Measurements from ENCODE around the gene PAX6.

The PAX6 gene

DNA sequence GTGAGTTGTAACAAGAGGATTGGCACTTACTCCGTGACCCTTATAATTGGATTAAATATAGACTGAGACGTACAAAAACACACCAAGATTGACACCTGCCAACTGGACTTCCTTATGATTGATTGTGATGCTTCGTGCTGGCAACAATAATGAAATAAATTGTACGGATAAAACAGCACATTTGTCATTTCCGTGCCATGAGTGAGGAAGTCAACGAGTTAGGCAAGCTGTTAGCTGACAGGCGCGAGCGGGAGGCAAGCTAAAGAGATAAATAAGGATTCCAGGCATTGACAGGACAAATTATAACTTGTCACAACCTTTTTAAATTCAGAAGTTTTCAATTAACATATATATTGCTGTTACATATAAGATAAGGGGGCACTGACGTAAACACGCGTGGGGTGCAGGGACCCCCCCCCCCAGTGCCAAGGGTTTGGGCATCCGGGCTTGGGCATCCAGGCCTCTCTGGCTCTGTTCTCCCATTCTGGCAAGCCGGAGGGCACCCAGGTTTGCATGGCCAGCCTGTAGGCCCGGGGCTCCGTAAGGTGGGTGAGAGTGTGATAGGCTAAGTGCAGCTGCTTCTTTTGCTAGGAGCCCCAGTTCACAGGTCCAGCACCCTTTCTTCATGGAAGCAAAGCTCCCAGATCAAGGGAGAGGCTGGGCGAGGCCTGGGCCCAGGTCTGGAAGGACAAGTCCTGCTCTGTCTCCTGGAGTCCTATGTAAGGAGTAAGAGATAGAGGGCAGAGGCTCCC, 11.2 kb upstream of the PAX6 start:
- no peak for DNase-seq (ENCODE audit: low read depth, low spot score)

DNA sequence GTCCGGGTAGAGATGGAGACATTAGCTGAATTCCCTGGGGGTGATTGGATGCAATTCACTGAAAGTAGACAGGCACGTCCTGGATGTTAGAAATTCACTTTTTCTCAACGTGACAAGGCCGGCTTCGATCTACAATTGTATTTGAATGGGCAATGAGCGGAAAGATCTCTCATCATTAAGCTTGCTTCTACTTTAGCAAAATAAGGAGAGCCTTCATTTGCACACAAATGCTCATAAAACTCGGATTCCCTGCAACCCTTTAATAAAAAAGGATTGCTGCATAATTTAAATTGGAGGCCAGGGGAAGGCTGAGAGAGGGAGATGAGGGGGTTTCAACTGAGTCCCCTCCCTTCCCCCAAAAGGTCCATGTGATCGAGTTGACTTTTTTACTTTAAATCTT, 10.6 kb upstream of the PAX6 start:
- DNase-seq (ENCODE audit: low read depth, low spot score), result no peak

DNA sequence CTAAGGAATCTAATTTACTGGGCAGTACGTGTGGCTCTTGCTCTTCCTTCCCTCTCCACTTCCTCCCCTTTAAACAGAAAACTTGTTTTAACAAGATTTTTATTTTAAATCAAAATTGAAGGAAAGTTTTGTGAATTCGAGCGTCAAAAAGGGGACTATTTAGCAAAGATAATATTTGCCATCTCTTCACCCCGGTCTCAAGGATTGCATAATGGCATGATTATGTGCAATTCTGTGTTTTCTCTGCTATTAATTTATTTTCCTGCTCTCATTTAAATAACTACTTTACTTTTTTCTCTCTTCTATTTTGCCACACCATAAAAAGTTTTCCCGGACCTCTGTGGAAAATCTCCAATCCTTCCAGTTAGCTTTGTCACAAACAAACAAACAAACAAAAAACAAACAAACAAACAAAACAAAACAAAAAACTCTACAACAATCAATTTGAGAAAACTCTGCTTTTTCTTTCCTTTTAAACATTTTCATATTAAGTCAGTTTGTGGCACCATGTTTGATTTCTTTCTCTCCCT, 10.2 kb upstream of the PAX6 start:
- DNase-seq (ENCODE audit: low read depth, low spot score), result no peak

DNA sequence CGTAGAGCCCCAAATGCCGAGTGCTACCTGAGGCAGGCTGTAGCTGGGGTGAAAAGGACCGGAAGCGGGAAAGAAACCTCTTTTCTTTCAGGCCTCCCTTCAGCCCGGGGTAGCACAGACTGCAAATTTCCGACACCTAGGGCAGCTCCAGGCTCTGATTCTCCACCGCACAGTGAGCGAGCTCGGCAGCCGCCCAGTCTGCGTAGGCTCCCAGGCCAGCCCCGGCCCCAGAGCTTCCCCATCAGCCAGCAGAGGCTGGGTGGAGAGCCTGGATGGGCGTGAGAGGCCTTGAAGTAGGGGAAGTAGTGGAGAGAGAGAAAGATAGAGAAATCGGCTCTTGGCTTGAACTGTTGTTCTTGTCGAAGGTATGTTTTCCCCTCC, 9.3 kb upstream of the PAX6 start:
- no peak for DNase-seq (ENCODE audit: low read depth, low spot score)

DNA sequence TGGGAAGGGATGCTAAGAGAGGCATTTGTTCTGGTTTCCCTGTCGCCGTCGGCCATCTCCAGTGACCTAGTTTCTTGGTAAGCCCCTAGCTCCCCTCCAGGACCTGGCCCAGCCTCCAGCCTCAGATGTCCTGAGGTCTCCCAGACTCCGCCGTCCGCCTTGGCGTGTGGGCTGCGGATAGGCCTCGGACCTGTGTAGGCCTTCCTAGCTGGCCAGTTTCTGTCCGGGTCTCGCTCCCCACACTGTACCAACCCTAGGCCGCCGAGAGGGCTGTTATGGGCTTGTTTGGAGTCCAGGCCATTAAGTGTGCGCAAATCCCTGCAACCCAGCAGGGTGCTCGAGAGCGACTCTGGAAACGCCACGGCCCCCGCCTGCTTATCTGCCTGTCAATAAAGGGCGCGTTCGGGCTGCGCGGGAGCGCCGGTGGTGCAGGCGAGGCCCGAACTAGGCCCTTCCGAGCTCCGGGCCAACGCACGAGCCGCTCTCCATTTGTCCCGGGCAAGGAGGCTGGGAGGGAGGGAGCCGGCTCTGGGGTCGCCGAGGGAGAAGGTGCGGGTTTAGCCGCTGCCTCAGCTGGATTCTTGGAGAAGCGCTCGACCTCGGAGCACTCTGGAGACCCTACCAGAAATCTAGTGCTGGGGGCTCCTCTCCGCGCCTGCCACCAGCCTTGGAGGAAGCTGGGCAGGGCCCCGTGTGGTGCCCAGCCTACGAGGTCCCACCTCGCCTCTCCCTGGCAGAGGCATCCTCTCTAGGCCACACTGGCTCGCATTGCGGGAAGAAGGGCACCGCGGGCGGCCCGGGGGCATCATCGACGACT, 8.7 kb upstream of the PAX6 start:
- DNase-seq (ENCODE audit: low read depth, low spot score), result no peak

DNA sequence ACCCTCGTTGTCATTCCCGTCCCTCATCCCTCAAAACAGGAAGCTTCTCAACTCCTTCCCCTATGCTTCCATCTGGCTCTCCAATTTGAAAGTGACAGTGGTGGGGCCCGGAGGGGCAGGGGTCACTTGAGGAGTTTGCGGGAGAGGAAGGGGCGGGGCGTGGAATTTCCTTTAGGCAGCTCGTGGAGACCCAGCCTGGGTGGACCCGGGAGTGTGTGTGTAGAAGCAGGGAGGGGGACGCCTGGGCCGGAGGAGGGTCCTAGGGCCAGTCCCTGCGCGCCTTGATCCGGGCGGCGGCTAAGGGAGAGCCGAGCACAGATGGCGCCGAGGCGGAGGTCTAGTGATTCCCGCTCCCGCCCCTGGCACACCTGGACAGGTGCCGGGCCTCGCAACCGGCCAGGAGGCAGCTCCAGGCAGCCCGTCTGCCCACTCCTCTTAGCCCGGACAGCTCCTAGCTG, 7.8 kb upstream of the PAX6 start:
- DNase-seq (ENCODE audit: low read depth, low spot score), result no peak

DNA sequence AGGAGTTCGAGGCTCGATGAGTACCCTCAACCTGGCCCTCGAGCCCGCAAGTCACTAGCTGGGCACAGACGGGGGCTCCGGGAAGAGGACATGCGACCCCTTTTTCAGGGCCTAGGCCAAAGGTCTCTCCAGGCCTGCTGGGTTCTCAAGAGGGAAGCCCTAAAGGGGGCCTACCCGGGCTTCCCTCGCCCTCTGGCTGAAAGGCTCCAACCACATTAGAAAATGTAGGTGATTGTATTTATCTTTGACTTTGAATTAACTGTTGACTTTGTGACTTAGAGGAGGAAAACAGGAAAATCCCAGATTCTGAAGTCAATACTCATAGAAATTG, 7.3 kb upstream of the PAX6 start:
- DNase-seq (ENCODE audit: low read depth, low spot score), result no peak

DNA sequence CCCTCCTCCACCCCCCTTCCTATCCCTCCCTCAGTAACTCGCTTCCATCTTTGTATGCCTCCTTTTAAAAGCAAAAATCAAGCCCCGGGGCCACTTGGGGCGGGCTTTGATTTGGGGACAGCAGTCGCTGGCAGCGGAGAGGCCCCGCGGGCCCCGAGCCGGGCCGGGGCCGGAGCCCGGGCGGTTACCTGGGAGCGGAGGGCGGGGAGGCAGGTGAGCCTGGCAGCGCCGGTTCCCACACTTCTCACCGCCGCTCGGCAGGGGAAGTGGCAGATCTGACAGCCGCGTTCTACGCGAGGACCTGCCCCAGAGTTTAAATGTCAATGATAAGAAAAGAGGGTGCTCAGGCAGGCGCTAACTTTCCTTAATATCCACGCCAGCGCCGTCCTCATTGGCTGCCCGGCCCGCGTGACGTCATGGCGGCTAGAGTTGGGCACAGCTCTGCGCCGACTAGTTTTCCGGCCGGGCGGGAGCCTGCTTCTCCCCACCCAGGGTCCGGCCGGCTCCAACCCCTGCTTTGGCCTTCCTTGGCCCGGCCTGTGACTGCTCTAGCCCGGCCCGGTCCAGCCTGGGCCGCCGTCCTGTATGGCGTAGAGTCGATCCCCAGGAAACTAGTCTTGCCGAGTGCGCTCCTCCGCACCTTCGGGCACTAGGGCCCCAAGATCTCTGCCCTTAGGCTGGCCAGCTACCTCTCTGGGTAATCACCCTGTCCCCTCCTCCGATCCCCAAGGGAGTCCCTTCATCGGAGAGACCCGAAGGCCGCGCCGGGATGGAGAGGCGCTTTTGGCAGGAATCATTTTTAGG, 6.7 kb upstream of the PAX6 start:
- DNase-seq (ENCODE audit: low read depth, low spot score), result no peak

DNA sequence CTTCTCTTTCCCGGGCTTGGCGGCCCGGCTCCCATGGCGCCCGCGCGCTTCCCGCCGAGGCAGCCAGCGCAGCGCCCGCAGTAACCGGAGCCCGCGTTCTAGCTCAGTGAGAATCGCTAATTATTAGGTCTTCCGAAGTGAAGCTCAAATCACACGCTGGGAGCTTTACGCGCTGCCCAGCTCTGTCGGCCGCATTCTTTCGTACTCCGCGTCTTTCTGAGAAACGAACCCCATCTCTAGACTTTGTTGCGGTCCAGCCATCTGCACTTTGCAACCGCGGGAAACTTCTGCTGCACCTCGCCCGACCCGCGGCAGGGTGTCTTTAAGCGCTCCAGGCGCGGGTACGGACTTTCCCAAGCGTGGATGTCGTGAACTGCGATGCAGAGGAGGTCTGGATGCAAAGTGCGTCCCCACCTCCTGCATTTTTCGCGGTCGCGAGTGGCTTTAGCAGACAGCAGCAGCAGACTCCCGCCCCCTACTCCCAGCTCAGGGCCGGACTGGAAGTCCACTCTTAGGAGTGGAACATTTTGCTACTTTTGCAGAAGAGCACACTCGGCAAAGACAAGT, 6.0 kb upstream of the PAX6 start:
- no peak for DNase-seq (ENCODE audit: low read depth, low spot score)

DNA sequence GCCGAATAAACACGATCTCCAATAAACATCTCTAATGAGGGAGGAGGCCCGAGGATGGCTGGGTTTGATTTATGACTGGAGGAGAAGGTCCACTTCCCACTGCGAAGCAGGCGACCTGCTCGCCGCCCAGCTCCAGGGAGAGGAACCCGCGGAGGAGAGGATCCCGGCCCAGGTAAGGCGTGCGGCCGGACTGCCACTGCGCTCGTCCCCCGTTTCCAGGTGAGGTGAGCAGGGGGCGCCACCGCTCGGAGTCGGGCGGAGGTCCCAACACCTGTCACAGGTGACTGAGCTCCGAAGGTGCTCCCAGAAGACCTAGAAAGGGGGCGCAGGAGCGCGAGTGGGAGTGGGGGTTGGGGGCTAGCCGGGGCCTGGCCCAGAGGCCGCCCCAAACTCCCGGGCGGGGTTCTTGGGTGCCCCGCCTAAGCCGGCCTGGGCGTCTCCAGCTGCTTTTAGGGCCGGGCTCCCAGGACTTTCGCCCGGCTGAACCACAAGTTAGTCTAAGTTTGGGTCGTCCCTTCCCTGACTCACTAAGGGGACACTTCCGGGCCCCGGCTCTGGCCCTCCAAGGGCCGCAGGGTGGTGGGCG, 5.4 kb upstream of the PAX6 start:
- no peak for DNase-seq (ENCODE audit: low read depth, low spot score)

DNA sequence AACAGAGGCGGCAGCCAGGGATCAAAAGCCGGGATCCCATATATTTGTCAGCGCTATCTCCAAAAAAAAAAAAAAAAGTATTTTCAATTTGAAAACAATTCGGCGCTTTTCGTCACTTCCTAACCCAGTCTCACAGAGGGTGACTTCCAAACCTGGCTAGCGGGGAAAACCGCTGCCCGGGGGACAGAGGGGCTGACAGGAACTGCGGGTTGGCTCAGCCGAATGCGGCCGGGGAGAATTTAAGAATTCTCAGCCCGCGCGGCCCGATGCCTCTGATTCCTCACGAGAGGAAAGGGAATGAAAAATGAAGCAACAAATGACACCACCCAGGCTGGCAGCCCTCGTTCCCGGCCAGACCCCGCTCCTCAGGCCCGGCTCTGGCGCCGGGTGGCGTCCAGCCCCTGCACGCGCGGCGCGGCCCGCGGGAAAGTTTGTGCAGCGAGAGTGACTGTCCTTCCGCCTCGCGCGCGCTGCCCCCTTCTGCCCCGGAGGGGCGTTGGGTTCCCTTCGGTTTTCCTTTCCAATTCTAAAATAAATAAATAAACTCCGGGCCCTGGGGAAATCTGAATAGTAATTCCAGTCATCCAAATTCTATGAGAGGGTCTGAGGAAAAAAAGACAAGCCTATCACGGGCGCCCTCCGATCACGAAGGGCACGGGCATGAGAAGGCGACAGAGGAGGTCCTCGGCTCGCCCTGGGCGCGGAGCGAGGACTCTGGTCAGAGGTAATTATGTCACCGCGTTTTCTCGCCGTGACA, 4.8 kb upstream of the PAX6 start:
- DNase-seq (ENCODE audit: low read depth, low spot score), result no peak

DNA sequence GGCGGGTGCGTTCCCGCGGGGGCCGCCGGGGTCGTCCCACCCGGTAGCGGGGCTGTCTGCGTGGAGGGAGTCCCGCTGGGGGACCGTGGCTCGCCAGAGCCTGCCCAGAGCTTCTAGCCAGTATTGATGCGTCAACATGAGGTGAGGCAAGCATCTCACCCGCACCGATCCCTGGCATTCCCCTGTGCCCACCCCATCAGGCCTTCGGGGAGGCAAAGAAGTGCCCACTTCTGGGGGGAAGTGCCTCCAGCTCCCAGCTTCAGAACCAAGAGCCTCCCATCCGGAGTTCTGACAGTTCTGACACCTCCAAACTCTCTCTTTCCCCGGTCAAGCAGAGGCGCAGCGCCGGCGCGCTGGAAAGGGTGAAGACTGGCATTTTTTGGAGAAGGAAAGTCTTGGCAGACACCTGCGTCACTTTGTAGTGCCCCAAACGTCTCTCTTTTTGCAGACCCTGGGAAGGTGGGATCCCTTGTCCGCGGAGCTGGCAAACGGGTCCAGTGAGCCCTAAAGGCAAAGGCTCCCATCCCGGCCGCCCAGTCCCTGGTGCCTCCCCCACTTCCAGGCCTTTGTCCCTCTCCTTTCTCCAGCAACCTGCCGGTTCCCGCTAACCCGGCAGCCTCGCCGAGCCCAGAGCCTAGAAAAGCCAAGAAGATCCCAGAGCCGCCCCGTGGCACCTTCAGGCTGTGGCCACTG, 3.2 kb upstream of the PAX6 start:
- DNase-seq (ENCODE audit: low read depth, low spot score), result no peak

DNA sequence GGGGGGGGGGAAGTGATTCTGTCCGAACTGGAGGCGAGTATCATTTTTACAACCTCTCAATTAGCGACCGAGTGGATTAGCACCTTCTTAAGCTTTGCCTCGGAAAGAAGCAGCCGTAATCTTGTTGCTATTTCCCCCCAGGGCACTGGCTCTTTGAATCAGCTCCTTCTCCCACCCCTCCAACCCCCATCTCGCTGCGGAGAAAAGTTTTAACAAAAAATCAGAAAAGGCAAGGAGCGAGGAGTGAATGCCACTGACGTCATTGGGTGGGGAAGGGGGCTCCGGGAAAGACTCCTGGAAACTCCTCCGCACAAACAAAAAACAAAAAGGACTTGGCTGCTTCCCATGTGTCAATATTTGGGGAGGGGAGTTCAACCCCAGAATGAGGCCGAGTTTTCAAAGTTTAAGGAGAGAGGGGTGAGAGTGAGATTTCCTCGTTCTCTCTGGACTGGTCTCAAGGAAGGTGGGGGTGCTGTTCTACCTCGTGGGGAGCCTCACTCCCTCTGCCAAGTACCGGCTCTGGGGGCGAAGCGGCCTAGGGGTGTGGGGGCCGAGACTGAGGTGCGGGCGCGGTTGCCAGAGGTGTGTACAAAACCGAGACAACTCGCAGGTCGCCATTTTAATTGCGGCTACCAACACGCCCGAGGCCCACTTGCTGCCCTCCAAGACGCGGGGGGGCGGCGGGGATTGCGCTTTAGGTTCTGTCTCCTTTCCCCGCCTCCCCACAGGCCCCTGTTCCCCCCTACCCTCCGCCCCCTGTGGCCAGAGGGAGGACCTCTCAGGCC, 2.5 kb upstream of the PAX6 start:
- no peak for DNase-seq (ENCODE audit: low read depth, low spot score)

DNA sequence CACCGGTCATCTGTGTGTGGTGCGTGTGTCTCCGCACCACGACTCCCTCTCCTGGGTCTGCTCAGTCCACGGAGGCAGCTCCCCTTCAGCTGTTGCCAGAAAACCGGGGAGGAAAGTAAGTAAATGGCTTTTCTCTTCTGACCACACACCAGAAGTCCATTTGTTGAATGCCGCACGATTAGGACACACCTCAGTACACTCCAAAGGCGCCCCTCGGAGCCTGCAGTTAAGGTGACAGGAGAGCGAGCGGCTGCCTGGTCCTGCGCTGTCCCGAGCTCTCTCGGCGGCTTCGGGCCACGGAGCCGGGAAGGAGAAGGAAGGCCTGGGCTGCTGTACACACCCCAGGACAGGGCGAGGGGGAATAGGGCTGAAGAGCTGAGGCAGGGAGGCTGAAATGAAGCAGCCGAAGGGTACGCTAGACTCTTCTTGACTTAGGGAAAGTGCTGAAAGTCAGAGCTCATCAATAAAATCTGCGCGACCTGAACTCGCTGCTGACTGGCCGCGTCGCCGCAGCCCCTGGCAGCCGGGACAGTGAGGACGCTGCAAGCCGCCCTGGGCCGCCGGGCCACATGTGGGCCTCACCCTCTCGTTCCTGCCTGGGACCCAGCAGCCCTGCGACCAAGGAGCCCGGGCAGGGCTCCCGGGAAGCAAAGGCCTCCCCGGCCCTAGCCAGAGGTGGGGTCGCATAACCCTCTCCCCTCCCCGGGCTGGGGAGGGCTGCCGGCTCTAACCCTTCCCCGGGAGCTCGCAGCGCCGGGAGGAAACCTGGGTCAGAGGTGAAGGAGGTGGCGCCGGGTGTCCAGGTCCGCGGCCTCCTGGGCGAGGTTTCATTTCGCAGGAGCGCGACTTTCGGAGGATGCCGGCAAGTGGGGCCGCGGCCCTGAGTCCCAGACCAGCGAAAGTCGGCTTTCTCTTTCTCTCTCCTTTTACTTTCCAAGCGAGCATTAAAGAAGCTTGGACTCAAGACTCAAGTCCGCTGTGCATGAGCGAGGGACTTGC, 1.6 kb upstream of the PAX6 start:
- no peak for DNase-seq (ENCODE audit: low read depth, low spot score)

DNA sequence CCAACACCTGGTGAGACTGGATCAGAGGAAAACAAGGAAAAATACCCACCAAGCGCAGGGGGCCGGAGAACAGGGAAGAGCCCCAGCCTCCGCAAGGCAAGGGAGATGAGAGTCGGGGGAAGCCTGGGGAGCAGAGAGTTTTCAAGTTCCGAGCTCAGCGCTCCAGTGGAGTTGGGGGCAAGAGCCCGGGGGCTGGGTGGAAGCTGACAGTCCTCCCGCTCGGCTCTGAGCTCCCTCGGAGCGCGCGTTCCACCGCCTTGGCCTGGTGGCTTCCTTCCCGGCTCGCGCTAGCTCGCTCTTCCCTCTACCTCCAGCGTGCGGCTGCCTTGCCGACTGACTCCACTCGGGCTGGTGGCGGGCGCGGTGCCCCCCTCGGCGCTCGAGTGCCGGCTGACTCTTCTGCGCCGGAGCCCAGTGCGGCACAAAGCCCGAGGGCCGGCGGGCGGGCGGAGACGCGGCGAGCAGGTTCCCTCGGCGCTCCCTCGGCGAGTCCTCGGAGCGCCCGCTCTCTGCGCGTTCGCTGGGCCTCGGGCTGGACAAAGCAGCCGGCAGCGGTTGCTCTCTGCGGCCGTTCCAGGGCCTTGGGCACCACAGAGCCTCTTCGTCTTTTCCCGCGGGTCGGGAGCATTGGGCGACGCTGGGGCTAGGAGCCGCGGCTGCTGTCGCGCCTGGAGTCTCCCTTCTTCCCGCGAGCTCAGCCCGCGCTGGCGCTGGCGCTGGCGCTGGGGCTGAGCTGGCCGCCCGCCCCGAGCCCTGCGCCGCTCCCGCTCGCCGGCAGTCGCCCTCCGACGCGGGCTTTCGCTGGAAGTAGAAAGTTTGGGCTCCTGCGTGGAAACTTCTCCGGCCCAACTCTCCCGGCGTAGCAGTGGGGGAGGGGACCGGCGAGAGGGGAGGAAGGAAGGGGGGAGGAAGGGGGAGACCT, 1.0 kb downstream of the PAX6 start:
- no peak for DNase-seq (ENCODE audit: low read depth, low spot score)

DNA sequence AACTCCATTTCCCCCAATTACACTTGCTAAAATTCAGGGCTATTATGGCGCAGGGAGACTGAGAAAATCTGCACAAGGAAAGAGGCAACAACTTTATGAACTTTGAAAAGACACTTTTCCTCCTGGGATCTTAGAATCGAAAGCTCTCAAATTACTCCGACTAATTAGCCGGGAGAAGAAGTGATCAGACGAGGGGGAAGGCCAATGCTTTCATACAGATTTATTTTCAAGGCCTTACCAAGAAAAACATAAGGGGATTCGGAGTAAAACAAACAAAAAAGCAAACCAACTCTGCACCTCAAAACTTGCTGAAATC, 1.6 kb downstream of the PAX6 start:
- no peak for DNase-seq (ENCODE audit: low read depth, low spot score)
